Gastroesophageal sphincter (tissue), 3 donors: ENCODE data around the gene FLT3.

Experiments used
- EP300 ChIP-seq: sonication (generic); formaldehyde crosslinking; IDR thresholded peaks from one replicate; pipeline ENCODE4 v1.6.1; 2017; ENCODE audit warnings: antibody characterized with exemption, mild to moderate bottlenecking
- POLR2A ChIP-seq, 2 donors: fragments of 450-650 bp; IDR thresholded peaks; one replicate each; pipeline ENCODE4 v1.6.1; 2017; ENCODE audit warnings: antibody characterized with exemption in 2 of 2, mild to moderate bottlenecking in 2 of 2, moderate library complexity in 1 of 2
- POLR2AphosphoS5 ChIP-seq: sonication (generic); formaldehyde crosslinking; IDR thresholded peaks from one replicate; pipeline ENCODE4 v1.6.1; 2017; ENCODE audit warnings: antibody characterized with exemption
- TF ChIP-seq, protein P1 (sequence below), 4 experiments: fragments of 200-600 bp in 2 of 4; fragments of 450-650 bp in 2 of 4; sonication (generic) in 1 of 4; IDR thresholded peaks; one replicate each; pipeline ENCODE4 v1.5.1; 2017 to 2019; ENCODE audit warnings: antibody characterized with exemption in 4 of 4, mild to moderate bottlenecking in 2 of 4, moderate library complexity in 2 of 4

DNA sequence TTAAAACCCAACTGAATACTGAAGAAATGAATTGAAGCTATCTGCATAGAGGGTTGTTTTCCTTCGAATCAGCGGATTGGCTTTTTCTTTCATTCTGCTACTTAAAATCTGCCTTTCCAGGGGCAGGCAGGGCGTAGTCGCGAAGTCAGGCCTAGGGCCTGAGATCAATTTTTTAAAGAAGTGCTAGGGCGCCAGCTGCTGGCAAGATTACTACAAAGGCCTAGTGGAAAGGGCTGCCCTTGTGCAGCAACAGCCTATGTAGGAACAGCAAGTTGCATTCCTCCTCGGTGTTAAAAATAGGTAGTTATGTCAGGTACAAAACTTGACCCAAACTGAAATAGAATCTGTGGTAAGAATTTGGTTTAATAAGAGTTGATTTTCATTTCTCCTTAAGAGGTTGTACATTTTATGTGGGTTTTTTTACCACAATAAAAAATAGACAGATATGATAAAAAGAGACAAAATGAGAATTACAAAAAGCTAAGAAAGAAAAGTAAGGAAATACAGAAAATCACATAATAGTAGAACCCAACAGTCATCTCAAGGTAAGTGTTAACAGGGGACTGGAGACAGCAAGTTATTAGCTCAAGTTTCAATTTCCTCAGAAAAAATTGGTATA, 102.4 kb downstream of the FLT3 start:
- TF ChIP-seq, protein P1, sequence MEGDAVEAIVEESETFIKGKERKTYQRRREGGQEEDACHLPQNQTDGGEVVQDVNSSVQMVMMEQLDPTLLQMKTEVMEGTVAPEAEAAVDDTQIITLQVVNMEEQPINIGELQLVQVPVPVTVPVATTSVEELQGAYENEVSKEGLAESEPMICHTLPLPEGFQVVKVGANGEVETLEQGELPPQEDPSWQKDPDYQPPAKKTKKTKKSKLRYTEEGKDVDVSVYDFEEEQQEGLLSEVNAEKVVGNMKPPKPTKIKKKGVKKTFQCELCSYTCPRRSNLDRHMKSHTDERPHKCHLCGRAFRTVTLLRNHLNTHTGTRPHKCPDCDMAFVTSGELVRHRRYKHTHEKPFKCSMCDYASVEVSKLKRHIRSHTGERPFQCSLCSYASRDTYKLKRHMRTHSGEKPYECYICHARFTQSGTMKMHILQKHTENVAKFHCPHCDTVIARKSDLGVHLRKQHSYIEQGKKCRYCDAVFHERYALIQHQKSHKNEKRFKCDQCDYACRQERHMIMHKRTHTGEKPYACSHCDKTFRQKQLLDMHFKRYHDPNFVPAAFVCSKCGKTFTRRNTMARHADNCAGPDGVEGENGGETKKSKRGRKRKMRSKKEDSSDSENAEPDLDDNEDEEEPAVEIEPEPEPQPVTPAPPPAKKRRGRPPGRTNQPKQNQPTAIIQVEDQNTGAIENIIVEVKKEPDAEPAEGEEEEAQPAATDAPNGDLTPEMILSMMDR (IDR thresholded peaks at IDR 0.05): peak in 2 of 4 experiments; percentile 11 to 23
- TF ChIP-seq POLR2A (IDR thresholded peaks at IDR 0.05) (no peak), POLR2AphosphoS5 (no peak), EP300 (no peak)
